Tibial artery (tissue), 4 donors: Measurements from ENCODE around the gene SCFD2.
"Not testable (repeated sequence)": the region's sequence is repeated elsewhere in the genome, so short reads cannot be mapped to it uniquely, and the experiment has no call there.

Experiments used
- DNase-seq, 2 donors: peaks; one replicate each; pipeline ENCODE4 v3.0.0-alpha.2; 2019
- H3K27ac ChIP-seq, 2 donors: fragments of 200-600 bp; sonication (generic) in 1 of 2; 1 replicate in 1 of 2; 2 replicates in 1 of 2; pipeline ENCODE4 v1.5.1; 2018 to 2019; ENCODE audit warnings: mild to moderate bottlenecking in 1 of 2
- H3K27me3 ChIP-seq, 2 donors: fragments of 200-600 bp; sonication (generic) in 1 of 2; one replicate each; pipeline versions ENCODE4 v1.5.1 to v1.6.0; 2016 to 2019
- H3K36me3 ChIP-seq, 3 donors: fragments of 200-600 bp; sonication (generic) in 2 of 3; one replicate each; pipeline ENCODE4 v1.5.1; 2016 to 2019; ENCODE audit warnings: mild to moderate bottlenecking in 2 of 3
- H3K4me1 ChIP-seq, 4 donors: fragments of 200-600 bp; sonication (generic) in 2 of 4; 1 replicate in 3 of 4; 2 replicates in 1 of 4; pipeline ENCODE4 v1.5.1; 2016 to 2019
- H3K4me3 ChIP-seq, 2 donors: fragments of 200-600 bp; sonication (generic) in 1 of 2; 1 replicate in 1 of 2; 2 replicates in 1 of 2; pipeline ENCODE4 v1.5.1; 2018 to 2019; ENCODE audit warnings: mild to moderate bottlenecking in 2 of 2
- H3K9me3 ChIP-seq, 3 donors: fragments of 200-600 bp; sonication (generic) in 1 of 3; one replicate each; pipeline ENCODE4 v1.5.1; 2016 to 2019
- intact Hi-C: fragments of 100-400 bp; cut with DNase I; formaldehyde crosslinking; loops from one replicate; pipeline ENCODE4 v1.15.0; 2023; ENCODE audit warnings: low total_unique reads
- TF ChIP-seq, protein P1 (sequence below), 2 experiments: fragments of 200-600 bp in 1 of 2; fragments of 450-650 bp in 1 of 2; IDR thresholded peaks; one replicate each; pipeline ENCODE4 v1.5.1; 2017 to 2019; ENCODE audit warnings: antibody characterized with exemption in 2 of 2, mild to moderate bottlenecking in 1 of 2, moderate library complexity in 1 of 2

SCFD2 gene

GRCh38 chr4:53059871-53060270 is 306.0 kb downstream of the SCFD2 start:
- Histone ChIP-seq H3K9me3 (no peaks in the 10 kb centered on the region), H3K36me3 (no peaks in the 10 kb centered on the region), H3K4me1 (peaks cover 0 to 15% (median 13%) of the 10 kb centered on the region in 4 donors), H3K27me3 (no peaks in the 10 kb centered on the region), H3K4me3 (no peak overlapping the region), H3K27ac (no peak overlapping the region)
- intact Hi-C loops = no loop called here
- no peak for DNase-seq
- TF ChIP-seq, protein P1, sequence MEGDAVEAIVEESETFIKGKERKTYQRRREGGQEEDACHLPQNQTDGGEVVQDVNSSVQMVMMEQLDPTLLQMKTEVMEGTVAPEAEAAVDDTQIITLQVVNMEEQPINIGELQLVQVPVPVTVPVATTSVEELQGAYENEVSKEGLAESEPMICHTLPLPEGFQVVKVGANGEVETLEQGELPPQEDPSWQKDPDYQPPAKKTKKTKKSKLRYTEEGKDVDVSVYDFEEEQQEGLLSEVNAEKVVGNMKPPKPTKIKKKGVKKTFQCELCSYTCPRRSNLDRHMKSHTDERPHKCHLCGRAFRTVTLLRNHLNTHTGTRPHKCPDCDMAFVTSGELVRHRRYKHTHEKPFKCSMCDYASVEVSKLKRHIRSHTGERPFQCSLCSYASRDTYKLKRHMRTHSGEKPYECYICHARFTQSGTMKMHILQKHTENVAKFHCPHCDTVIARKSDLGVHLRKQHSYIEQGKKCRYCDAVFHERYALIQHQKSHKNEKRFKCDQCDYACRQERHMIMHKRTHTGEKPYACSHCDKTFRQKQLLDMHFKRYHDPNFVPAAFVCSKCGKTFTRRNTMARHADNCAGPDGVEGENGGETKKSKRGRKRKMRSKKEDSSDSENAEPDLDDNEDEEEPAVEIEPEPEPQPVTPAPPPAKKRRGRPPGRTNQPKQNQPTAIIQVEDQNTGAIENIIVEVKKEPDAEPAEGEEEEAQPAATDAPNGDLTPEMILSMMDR (IDR thresholded peaks at IDR 0.05) = no peak

DNA sequence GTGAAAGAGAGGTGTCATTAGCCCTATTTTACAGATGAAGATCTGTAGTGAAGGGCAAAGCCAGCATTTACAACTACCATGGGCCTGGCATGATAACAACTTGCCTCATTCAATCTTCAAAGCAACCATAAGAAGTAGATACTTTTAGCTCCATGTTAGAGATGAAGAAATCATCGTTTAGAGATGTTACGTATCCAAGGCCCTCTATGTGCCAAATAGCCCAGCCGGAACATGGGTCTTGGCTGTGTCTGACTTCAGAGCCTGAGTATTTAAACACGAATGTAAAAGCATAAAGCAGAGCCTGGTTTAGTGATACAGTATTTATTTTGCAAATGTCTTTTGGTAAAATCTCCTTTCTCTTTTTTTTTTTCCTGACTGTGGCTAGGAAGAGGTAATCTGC is 306.6 kb downstream of the SCFD2 start:
- TF ChIP-seq, protein P1 (IDR thresholded peaks at IDR 0.05) = no peak
- intact Hi-C loops = no loop called here
- Histone ChIP-seq H3K36me3 (no peaks in the 10 kb centered on the region), H3K4me1 (peaks cover 0 to 20% (median 13%) of the 10 kb centered on the region in 4 donors), H3K27ac (no peak overlapping the region), H3K9me3 (no peaks in the 10 kb centered on the region), H3K4me3 (no peak overlapping the region), H3K27me3 (no peaks in the 10 kb centered on the region)
- DNase-seq = no peak

- no peak overlapping the region for H3K27ac ChIP-seq
- no peaks in the 10 kb centered on the region for H3K9me3 ChIP-seq
- TF ChIP-seq, protein P1 (IDR thresholded peaks at IDR 0.05) = no peak
- no peaks in the 10 kb centered on the region for H3K36me3 ChIP-seq
- no peaks in the 10 kb centered on the region for H3K27me3 ChIP-seq
- no peak overlapping the region for H3K4me3 ChIP-seq
- intact Hi-C loops = no loop called here
- no peak for DNase-seq
- H3K4me1 ChIP-seq = peaks cover 0 to 20% (median 13%) of the 10 kb centered on the region in 4 donors
Observed at GRCh38 chr4:53057679-53058078, 308.2 kb downstream of the SCFD2 start.

- H3K4me3 ChIP-seq, H3K9me3 ChIP-seq, H3K27me3 ChIP-seq, H3K27ac ChIP-seq, H3K36me3 ChIP-seq, DNase-seq, intact Hi-C loops: not testable (repeated sequence)
- H3K4me1 ChIP-seq = peaks cover 0 to 20% (median 13%) of the 10 kb centered on the region in 4 donors
Observed at GRCh38 chr4:53057108-53057507, 308.8 kb downstream of the SCFD2 start.

DNA sequence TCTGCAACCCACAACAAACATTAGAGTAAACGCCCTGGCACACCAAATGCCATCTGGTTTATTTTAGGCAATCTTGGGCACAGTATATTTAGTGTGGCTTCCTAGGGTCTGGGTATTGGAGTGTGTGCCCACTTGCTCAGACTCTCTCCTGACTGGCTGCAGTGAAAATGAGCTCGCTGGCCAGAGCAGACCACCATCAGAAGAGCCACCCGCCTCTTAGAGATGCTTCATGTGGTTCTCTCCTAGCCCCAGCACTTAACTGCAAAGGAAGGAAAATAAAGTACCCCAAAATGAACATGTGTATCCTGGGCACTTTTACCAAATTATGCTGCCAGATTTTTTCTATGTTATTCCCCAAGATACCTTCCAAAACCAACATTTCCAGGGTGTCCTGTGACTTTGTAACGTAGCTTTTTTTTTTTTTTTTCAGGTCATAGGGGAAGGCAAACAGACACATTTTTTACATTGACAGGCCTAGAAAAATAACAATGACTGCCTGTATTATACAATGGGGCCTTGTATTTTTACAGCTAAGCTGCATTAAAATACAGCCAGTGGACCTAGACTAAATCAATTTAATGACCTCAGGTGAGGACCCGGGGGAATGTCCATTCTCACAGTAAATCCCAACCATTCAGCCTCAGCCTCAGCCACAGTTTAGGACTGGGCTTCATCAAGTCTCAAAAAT is 310.0 kb downstream of the SCFD2 start:
- Histone ChIP-seq H3K4me1 (peaks cover 0 to 20% (median 13%) of the 10 kb centered on the region in 4 donors), H3K27me3 (no peaks in the 10 kb centered on the region), H3K27ac (peak overlapping the region; percentile 51 to 59), H3K36me3 (no peaks in the 10 kb centered on the region), H3K9me3 (no peaks in the 10 kb centered on the region), H3K4me3 (no peak overlapping the region)
- no peak for DNase-seq
- intact Hi-C loops = no loop called here
- TF ChIP-seq, protein P1 (IDR thresholded peaks at IDR 0.05) = no peak

DNA sequence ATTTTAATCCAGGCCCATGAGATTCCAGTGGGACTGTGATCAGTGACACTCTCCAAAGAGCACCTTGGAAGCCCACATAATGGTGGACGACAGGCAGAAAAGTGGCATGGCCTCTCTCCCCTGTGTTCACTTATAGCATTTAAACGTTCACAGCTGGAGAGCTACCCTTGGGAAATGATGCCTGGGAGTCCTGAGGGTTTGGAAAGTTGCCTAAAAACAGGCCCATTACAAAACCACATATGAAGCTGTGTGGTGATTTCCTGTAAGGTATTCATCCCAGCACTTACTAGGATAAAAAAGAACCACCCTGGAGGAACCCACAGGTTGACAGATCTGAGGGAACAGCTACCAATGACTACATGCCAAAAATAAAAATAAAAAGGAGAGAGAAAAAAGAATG is 310.6 kb downstream of the SCFD2 start:
- H3K27ac ChIP-seq = peak overlapping the region; percentile 51 to 59
- no peaks in the 10 kb centered on the region for H3K9me3 ChIP-seq
- no peaks in the 10 kb centered on the region for H3K36me3 ChIP-seq
- no peaks in the 10 kb centered on the region for H3K27me3 ChIP-seq
- no peak for DNase-seq
- intact Hi-C loops = no loop called here
- peaks cover 0 to 20% (median 13%) of the 10 kb centered on the region in 4 donors for H3K4me1 ChIP-seq
- TF ChIP-seq, protein P1 (IDR thresholded peaks at IDR 0.05) = no peak
- no peak overlapping the region for H3K4me3 ChIP-seq
